Occipital lobe (tissue), 2 donors: ENCODE measurements around the gene TSR3. TPM values are rescaled to one million over a fixed set of nuclear protein-coding genes. Genes with fewer than 3 reads are reported as not detected.

Experiments
- DNase-seq: peaks from one replicate; lab custom pipeline; 2025; lab: John Stamatoyannopoulos, UW
- total RNA-seq: library from RNA; depleted of rRNA; stranded (reverse); fragments of >200 nt; gene quantifications from one replicate; pipeline ENCODE4 v1.2.3, GENCODE V29; 2014

The TSR3 gene
- total RNA-seq, 1 donor from 2014 or later, result 36.8 TPM

DNA sequence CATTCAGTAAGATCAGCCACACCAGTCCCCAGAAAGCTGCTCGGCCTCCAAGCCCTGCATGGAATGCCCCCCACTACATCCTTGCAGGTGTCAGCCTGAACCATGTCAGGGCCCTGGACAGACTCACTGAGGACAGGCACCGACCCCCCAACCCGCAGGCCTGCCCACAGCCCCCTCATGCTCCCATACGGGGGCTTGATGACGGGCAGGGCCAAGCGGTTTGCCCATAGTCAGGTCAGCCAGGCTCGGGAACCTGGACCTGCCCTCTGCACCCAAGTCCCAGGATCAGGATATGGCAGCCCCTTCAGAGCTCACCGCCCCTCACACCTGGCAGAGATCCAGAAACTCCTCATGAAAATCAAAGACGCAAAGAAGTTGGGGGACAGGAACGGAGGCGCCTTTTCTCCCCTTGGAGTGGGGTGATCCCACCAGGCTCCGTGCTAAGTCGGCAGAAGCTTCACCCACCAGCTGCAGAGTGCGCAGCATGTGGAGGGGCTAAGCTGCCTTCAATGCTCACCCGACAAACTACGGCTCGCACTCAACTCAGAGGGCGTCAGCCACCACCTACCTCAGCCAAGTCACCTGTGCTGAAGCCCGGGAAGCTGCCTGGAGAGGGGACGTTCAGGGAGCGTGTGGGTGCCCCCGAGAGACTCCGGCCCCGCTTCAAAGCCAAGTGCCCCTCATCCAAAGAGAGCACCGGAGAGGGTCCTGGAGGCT lies 26.6 kb upstream of the TSR3 start:
- no peak for DNase-seq

GRCh38 chr16:1377406-1378010 lies 25.8 kb upstream of the TSR3 start:
- DNase-seq, result no peak

GRCh38 chr16:1375741-1376410 lies 24.2 kb upstream of the TSR3 start:
- no peak for DNase-seq

GRCh38 chr16:1375298-1375640 lies 23.6 kb upstream of the TSR3 start:
- no peak for DNase-seq

- DNase-seq, result no peak
Measured at GRCh38 chr16:1374418-1375297, 23.0 kb upstream of the TSR3 start.

DNA sequence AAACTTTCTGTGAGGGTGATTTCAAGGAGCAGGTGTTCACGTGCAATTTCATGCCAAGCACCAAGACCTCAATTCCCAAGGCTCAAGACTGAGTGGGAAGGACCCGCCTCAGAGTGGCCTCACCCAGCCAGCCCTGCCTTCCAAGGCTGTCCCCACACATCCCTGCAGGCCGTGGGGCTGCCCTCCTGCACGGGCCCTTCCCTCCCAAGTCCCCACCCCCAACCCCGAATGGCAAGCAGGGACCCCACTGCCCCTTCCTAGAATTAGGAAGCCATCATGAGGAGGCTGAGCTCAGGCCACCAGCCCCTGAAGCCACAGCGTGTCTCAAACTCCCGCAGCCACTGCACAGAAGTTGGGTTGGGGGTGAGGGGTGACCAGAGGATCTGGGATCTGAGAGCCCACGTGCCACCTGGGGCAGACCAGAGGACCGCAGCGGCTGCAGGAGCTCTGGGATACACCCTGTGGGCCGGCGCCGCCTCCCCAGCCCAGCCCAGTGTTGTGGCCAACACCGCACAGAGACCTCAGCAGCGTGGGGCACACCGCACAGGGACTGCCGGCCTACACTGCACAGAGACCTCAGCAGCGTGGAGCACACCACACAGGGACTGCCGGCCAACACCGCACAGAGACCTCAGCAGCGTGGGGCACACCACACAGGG lies 20.7 kb upstream of the TSR3 start:
- DNase-seq, result no peak

- no peak for DNase-seq
Measured at GRCh38 chr16:1371054-1371978, 19.6 kb upstream of the TSR3 start.

DNA sequence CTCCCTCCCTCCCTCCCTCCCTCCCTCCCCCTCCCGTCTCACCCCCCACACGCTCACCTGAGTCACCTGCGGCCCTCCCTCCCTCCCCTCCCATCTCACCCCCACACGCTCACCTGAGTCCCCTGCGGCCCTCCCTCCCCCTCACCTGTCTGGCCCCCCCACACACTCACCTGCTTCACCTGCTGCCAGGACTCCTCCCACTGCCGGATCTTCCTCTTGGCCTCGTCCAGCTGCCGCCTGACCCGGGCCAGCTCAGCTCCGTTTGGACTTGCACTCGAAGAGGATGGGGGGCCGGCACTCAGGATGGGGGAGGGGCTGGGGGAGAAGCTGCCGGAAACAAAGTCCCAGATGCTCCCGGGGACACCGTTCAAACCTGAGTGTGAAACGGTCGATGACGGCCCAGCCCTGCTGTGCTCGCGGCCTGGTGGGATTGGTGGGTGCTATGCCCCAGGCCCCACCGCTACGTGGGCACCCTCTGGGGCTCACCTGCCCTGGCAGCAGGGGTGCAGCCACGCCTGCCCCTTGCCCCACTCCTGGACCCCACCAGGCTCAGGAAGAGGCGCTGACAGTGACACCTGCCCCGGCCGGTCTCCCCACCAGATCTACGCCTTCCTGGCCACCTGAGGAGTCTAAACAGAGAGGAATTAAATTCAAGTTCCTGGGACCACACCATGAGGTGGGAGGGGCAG lies 16.0 kb upstream of the TSR3 start:
- no peak for DNase-seq

DNA sequence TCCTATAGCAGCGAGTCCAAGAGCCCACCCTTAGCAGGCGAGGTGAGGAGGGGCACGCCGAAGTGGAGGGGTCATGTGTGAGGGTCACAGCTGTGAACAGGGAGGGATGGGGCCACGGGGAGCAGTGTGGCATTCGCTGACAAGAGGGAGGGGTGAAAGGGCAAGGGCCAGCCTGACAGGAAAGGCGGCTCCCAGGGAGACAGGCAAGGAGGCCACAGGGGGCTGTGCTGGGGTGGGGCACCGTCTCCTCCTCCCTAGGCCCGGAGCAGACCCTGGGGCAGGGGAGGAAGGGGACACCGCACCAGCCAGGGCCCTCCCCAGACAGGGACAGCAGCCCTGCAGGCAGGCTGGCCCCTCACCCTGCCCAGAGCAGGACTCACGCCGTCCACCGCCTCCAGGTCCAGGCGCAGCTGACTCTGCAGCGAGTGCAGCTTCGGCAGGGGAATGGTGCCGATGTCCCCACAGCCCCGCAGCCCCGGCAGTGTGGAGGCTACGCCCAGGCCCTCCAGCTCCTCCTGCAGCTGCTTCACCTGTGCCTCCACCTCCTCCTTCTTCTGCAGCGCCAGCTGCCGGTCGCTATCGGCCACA lies 15.1 kb upstream of the TSR3 start:
- no peak for DNase-seq

- DNase-seq, result no peak
Measured at GRCh38 chr16:1366060-1366711, 14.5 kb upstream of the TSR3 start.

GRCh38 chr16:1364510-1364909 lies 12.8 kb upstream of the TSR3 start:
- no peak for DNase-seq

- peak; percentile 43 for DNase-seq
Measured at GRCh38 chr16:1363501-1364041, 11.9 kb upstream of the TSR3 start.

GRCh38 chr16:1362807-1363206 lies 11.1 kb upstream of the TSR3 start:
- DNase-seq, result no peak

- no peak for DNase-seq
Measured at GRCh38 chr16:1361685-1362360, 10.1 kb upstream of the TSR3 start.

GRCh38 chr16:1357906-1358566 lies 6.4 kb upstream of the TSR3 start:
- no peak for DNase-seq

- DNase-seq, result no peak
Measured at GRCh38 chr16:1356061-1356900, 4.6 kb upstream of the TSR3 start.
